ENCODE results near the gene SLF1. TPM values are rescaled to one million over a fixed set of nuclear protein-coding genes. Genes with fewer than 3 reads are reported as not detected.

The SLF1 gene
- total and polyA plus RNA-seq, 9 of the 15 experiments (the other 6 are each of a cell fraction or from before 2014, with no cell fraction given): 9.8 to 31.1 (median 16.3) TPM

DNA sequence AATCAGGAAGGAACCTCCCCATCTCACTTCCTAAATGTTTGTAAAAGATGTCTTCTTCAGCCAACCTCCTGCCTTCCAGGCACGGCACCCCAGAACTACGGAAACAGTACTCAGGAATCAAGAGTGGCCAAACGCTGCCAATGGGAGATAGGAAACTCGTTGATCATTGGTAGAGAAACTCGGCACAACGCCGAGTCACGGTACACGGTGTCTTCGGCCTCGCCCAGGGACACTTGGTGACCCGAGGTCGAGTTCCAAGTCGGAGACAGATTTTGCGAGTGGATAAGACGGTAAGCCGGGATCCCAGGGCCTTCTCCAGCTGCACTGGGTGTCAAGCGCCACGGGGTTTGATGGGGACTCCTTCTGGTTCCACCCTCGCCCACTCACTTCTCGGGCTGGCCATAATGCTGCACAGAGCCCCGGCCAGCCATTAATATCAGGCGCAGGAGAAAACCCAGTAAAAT, 408 bp upstream of the SLF1 start (continued):
- TF ChIP-seq ZNF239 (CRISPR knock-in tag; IDR thresholded peaks at IDR 0.05) (no peak), ZNF764 (CRISPR knock-in tag; IDR thresholded peaks at IDR 0.05; ENCODE audit: low read depth) (no peak), PTRF (tag; IDR thresholded peaks at IDR 0.05) (no peak), BCOR (IDR thresholded peaks at IDR 0.05) (no peak), GATA2 (CRISPR knock-in tag; IDR thresholded peaks at IDR 0.05) (no peak), STAT5A (IDR thresholded peaks at IDR 0.05; ENCODE audit: borderline replicate concordance, low read length) (no peak), ATF2 (CRISPR knock-in tag; IDR thresholded peaks at IDR 0.05) (no peak), TGIF2 (CRISPR knock-in tag; IDR thresholded peaks at IDR 0.05) (no peak), DLX4 (CRISPR knock-in tag; IDR thresholded peaks at IDR 0.05) (no peak), ZNF165 (CRISPR knock-in tag; IDR thresholded peaks at IDR 0.05; ENCODE audit: borderline replicate concordance) (no peak), FOXJ2 (tag; IDR thresholded peaks at IDR 0.05) (peak; percentile 74; the same call in 1 of the 2 replicates), ETV5 (CRISPR knock-in tag; IDR thresholded peaks at IDR 0.05; ENCODE audit: low read depth) (no peak; the same call in 1 of the 2 replicates), ZNF384 (IDR thresholded peaks at IDR 0.05; ENCODE audit: low read depth, low read length) (no peak), TCFL5 (CRISPR knock-in tag; conservative IDR thresholded peaks at IDR 0.05) (no peak), TARDBP (IDR thresholded peaks at IDR 0.05) (no peak), MEF2A (IDR thresholded peaks at IDR 0.05; ENCODE audit: control insufficient read depth, low read depth, low read length) (no peak), TCF7L2 (IDR thresholded peaks at IDR 0.05; ENCODE audit: low read depth, low read length) (no peak), SIN3A (IDR thresholded peaks at IDR 0.05; ENCODE audit: borderline replicate concordance in 2 of 2, control insufficient read depth in 1 of 2, low read depth in 2 of 2, low read length in 2 of 2) (no peak), FOSL1 (tag; conservative IDR thresholded peaks at IDR 0.05) (no peak), TAF7 (tag; IDR thresholded peaks at IDR 0.05) (no peak), BHLHE40 (IDR thresholded peaks at IDR 0.05; ENCODE audit: low read length) (no peak), NR2F6 (CRISPR knock-in tag; IDR thresholded peaks at IDR 0.05) (no peak), CXXC5 (CRISPR knock-in tag; IDR thresholded peaks at IDR 0.05) (0 out of 2 replicates have a peak, but pooled peaks have one; percentile 5), TBL1XR1 (IDR thresholded peaks at IDR 0.05; ENCODE audit: low read length in 2 of 2) (no peak), LEF1 (IDR thresholded peaks at IDR 0.05) (no peak)
- TF ChIP-seq, protein P1, sequence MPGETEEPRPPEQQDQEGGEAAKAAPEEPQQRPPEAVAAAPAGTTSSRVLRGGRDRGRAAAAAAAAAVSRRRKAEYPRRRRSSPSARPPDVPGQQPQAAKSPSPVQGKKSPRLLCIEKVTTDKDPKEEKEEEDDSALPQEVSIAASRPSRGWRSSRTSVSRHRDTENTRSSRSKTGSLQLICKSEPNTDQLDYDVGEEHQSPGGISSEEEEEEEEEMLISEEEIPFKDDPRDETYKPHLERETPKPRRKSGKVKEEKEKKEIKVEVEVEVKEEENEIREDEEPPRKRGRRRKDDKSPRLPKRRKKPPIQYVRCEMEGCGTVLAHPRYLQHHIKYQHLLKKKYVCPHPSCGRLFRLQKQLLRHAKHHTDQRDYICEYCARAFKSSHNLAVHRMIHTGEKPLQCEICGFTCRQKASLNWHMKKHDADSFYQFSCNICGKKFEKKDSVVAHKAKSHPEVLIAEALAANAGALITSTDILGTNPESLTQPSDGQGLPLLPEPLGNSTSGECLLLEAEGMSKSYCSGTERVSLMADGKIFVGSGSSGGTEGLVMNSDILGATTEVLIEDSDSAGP (CRISPR knock-in tag; IDR thresholded peaks at IDR 0.05): no peak
- TF ChIP-seq, protein P2, sequence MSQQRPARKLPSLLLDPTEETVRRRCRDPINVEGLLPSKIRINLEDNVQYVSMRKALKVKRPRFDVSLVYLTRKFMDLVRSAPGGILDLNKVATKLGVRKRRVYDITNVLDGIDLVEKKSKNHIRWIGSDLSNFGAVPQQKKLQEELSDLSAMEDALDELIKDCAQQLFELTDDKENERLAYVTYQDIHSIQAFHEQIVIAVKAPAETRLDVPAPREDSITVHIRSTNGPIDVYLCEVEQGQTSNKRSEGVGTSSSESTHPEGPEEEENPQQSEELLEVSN (IDR thresholded peaks at IDR 0.05; ENCODE audit: borderline replicate concordance in 1 of 2, extremely low read depth in 1 of 2, insufficient read depth in 1 of 2, insufficient read length in 1 of 2, low read depth in 1 of 2, low read length in 1 of 2, poor library complexity in 1 of 2, severe bottlenecking in 1 of 2): peak in 1 of 2 experiments; percentile 25

Data from K562 (cell line).